Activated CD4-positive, alpha-beta T cell treated with anti-CD3 and anti-CD28 coated beads for 1 hour (primary cell): ENCODE data around the gene MAP3K12.

ENCODE experiments used
- DNase-seq: peaks from one replicate; pipeline ENCODE4 v3.0.0-alpha.2; 2020

MAP3K12 gene

GRCh38 chr12:53430116-53430515 is 69.1 kb downstream of the MAP3K12 start:
- DNase-seq: no peak
